NCI-H524 treated with DMSO at 0.1 percent for 48 hours (cell line): ENCODE data around the gene ALMS1.
"Not testable (repeated sequence)": the region's sequence is repeated elsewhere in the genome, so short reads cannot be mapped to it uniquely, and the experiment has no call there.

Experiments
- DNase-seq: peaks from one replicate; lab custom pipeline; 2025; lab: John Stamatoyannopoulos, UW

ALMS1 gene

GRCh38 chr2:73385504-73386341 lies at the start of gene ALMS1:
Gene ALMS1 (plus strand): TSS chr2:73385836. CDS start chr2:73385869, 33 bp downstream.
- DNase-seq = peak; percentile 57

GRCh38 chr2:73337828-73338227 lies 47.8 kb upstream of the ALMS1 start:
- DNase-seq = no peak

DNA sequence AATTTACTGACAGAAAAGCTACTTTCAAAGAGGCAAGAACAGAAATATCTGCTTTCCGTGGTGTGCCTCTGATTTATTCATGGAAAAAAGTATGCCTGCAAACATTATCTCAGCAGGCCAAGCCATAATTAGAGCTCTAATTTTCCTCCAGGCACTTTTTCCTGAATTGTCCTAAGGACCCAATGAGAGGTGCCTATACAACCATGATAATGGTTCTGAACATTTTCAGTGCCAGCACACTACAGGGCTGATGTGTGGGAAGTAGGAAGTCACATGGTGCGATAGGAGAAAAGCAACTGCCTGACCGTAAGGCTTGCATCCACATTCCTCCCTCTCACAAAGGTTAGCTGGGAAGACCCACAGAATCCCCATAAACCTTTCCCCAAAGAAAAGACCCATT lies 46.4 kb upstream of the ALMS1 start:
- no peak for DNase-seq

GRCh38 chr2:73341039-73341438 lies 44.6 kb upstream of the ALMS1 start:
- DNase-seq = no peak

DNA sequence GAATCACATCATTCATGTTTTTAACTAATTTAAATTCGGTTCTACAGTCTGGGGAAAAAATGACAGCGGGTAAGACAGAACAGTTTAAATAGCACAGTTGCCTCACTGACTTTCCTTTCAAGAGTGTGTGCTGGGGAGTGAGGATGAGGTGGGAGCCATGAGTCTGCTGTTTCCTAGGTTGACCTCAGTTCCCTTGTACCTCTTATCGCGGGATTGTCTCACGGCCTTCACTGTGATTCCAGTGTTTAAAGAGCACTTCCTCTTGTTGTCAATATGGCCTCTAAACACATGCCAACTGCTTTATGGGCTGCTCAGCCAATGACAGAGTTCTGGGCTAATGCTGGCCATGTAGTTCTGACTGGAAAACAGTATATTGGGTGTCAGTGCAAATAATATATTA lies 41.6 kb upstream of the ALMS1 start:
- no peak for DNase-seq

- not testable (repeated sequence) for DNase-seq
Observed at GRCh38 chr2:73344747-73345146, 40.9 kb upstream of the ALMS1 start.

- no peak for DNase-seq
Observed at GRCh38 chr2:73350035-73350691, 35.5 kb upstream of the ALMS1 start.

DNA sequence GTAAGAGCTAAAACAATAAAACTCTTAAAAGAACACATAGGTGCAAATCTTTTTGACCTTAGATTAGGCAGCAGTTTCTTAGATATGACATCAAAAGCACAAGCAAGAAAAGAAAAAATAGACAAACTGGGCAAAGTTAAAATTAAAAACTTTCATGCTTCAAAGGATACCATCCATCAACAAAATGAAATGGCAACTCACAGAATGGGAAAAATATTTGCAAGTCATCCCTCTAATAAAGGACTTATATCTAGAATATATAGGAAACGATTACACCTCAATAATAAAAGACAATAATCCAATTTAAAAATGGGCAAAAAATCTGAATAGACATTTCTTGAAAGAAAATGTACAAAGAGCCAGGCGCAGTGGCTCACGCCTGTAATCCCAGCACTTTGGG lies 29.5 kb upstream of the ALMS1 start:
- DNase-seq = no peak

- no peak for DNase-seq
Observed at GRCh38 chr2:73359915-73360697, 25.5 kb upstream of the ALMS1 start.

DNA sequence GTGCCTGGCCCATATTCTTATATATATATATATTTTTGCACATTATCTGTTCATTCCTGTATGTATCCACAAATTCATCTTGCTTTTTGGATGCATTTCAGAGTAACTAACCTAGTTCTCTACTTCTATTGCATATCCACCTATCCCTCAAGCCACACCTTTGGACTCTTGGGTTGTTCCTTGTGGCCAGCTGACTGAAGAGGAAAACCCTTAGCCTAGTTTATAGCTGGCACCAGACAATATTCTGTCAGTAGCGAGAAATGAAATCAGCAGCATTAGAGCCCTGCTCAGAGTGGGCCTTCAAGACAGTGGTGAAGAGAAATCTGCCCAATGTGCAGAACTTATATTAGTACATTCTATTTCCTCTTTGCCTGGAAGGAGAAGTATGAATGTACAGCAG lies 19.6 kb upstream of the ALMS1 start:
- DNase-seq = no peak

DNA sequence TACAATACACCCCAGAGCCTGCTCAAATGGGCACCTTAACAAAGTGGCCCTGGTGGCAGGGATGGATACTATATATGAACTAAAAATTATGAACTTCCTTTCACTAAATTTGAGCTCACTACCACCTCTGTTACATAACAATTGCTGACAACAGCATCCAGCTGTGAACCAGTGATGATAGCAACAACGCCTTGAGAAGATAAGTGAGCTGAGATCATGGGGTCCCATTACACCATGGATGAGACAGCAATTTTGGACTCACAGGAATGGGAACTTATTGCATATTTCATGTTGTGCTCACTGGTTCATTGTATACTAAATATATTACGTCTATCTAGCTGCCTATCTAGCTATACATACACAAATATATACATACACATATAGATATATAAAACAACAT lies 16.9 kb upstream of the ALMS1 start:
- no peak for DNase-seq

GRCh38 chr2:73370348-73370747 lies 15.3 kb upstream of the ALMS1 start:
- no peak for DNase-seq

DNA sequence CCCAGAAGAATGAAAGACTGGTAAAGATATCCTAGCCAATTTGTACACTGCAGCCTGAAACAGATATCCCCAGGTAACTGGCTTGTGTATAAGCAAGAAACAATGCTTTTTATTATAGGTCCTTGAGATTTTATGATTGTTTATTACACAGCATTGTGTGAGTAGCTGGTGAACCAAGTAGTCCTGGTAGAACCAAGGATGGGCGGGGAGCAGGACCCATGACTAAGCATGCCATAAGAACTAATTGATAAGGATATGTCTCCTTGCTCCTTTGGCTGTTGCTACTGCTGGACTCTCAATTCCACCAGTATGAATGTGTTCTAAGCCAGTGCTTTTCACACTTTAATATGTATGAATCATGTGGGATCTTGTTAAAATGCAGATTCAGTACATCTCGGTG lies 12.3 kb upstream of the ALMS1 start:
- DNase-seq = no peak

- DNase-seq = no peak
Observed at GRCh38 chr2:73374269-73374668, 11.4 kb upstream of the ALMS1 start.

DNA sequence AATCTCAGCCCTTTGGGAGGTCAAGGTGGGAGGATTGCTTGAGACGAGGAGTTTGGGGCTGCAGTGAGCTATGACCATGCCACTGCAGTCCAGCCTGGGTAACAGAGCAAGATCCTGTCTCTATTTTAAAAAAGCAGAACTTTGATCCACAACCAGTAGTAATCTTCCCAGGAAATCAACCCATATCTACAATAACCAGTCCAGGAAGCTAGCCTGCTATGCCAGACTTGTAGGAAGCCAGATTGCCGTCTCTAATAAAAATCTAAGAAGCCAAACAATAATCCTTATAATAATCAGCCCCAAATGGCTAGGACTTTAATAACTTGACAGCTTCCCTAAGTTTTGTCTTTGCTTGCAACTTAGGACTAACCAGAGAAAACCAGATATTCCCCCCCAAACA lies 9.0 kb upstream of the ALMS1 start:
- no peak for DNase-seq

GRCh38 chr2:73383036-73383435 lies 2.6 kb upstream of the ALMS1 start:
- no peak for DNase-seq

DNA sequence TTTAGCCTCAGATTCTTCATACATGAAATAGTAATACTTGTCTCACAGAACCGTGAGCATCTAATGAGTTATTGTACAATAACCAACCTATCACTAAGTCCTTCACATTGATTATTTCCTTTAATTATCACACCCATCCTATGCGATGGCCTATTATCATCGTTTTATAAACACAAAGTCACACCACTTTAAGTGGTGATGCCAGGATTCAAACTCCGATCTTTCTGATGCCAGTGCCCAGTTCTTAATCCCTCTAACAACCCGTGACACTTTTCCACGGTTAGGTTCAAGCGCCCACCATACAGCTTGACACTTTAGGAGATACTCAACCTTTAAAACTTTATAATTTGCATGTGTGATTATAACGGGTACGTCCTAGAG lies 523 bp upstream of the ALMS1 start:
- DNase-seq = no peak

DNA sequence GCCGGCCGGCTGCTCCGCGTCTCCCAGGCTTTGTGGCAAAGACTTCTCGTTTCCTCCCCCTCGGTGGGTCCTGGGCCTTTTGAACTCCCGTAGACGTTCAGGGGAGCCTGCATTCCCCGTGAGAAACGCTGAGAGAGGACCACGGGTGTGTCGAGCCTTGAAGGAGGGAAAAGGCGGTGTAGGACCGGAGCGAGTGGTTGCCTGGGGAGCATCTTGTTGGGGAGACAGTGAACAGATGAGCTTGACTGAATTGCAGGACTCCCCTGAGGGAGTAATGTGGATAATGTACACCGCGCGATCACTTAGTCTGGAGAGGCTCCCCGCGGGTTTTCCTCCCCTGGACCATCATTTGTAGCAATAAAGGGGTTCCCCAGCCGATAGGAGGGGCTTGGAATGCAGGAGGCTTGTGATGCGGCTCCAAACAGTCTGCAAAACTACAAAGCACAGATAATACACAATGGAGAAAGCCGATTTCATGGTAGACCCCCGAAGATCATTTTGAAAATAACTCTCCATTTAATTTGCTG lies 769 bp downstream of the ALMS1 start:
- no peak for DNase-seq

- DNase-seq = no peak
Observed at GRCh38 chr2:73386894-73387636, 1.4 kb downstream of the ALMS1 start.

DNA sequence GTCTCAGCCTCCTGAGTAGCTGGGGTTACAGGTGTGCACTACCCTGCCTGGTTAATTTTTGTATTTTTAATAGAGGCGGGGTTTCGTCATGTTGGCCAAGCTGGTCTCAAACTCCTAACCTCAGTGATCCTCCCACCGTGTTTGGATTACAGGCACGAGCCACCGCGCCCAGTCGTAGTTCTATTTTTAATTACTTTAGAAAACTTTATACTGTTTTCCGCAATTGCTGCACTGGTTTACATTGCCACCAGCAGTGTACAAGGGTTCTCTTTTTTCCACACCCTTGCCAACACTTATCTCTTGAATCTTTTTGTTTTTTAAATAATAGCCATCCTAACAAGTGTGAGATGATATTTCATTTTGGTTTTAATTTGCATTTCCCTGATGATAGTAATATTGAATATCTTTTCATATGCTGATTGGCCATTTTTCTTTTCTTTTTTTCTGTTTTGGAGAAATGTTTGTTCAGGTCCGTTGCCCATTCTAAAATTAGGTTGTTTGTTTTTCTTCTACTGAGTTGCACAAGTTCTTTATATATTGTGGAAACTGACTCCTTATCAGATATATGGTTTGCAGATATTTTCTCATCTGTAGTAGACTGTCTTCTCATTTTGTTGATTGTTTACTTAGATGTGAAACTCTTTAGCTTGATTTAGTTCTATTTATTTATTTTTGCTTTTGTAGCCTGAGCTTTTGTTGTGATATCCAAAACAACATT lies 16.9 kb downstream of the ALMS1 start:
- DNase-seq = no peak

DNA sequence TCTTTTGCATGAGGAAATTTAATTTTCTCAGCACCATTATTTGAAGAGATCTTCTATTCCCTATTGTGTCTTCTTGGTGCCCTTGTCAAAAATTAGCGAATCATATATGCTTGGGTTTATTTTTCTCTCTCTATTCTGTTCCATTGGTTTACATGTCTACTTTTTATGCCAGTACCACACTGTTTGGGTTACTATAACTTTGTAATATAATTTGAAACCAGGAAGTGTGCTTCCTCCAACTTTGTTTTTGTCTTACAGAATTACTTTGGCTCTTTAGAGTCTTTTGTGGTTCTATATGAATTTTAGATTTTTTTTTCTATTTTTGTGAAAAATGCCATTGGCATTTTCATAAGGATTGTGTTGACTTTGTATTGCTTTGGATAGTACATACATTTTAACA lies 17.6 kb downstream of the ALMS1 start:
- DNase-seq = no peak
